Measurements from ENCODE around the gene REPS2. TPM values are rescaled to one million over a fixed set of nuclear protein-coding genes. Genes with fewer than 3 reads are reported as not detected.
A peak's percentile ranks its signal among the peaks of the same experiment; 100 is the strongest.

Gene REPS2
- polyA plus RNA-seq, 3 donors, result 2.1 to 4.7 (median 3.6) TPM

- peak overlapping the region in 1 of 7 donors; percentile 50 for H3K27ac Mint-ChIP-seq
- H3K9me3 Mint-ChIP-seq, result peaks cover 0 to 3% (median 0%) of the 10 kb centered on the region in 7 donors
- H3K4me1 Mint-ChIP-seq, result no peaks in the 10 kb centered on the region
- peaks cover 0 to 28% (median 0%) of the 10 kb centered on the region in 3 donors for H3K27me3 Mint-ChIP-seq (ENCODE audit: low read depth in 3 of 3)
- Histone ChIP-seq H3K27me3 (ENCODE audit: control insufficient read depth in 2 of 2, insufficient read depth in 2 of 2, low read length in 2 of 2) (peaks cover 0 to 7% of the 10 kb centered on the region in 2 donors), H3K79me2 (ENCODE audit: insufficient read depth, low read length) (no peaks in the 10 kb centered on the region), H3K27ac (ENCODE audit: low read depth in 1 of 2, low read length in 2 of 2) (no peak overlapping the region), H3K36me3 (replicated peaks in 1 of 2; ENCODE audit: control insufficient read depth in 1 of 2, insufficient read depth in 2 of 2, low read length in 2 of 2) (no peaks in the 10 kb centered on the region), H3K4me3 (replicated peaks in 1 of 3; ENCODE audit: low read depth in 2 of 3, low read length in 3 of 3) (no peak overlapping the region), H4K20me1 (ENCODE audit: insufficient read depth, low read length) (no peaks in the 10 kb centered on the region), H3K9ac (ENCODE audit: insufficient read depth, low read length, poor library complexity, severe bottlenecking) (no peak overlapping the region), H2AFZ (ENCODE audit: insufficient read depth, low read depth, low read length, poor library complexity, severe bottlenecking) (no peak overlapping the region), H3K9me3 (replicated peaks in 1 of 2; ENCODE audit: control insufficient read depth in 1 of 2, insufficient read depth in 1 of 2, low read length in 2 of 2) (no peaks in the 10 kb centered on the region), H3K4me2 (replicated peaks; ENCODE audit: extremely low read depth, low read length, poor library complexity, severe bottlenecking) (no peak overlapping the region), H3K4me1 (ENCODE audit: control insufficient read depth in 1 of 2, insufficient read depth in 2 of 2, low read length in 2 of 2) (no peaks in the 10 kb centered on the region)
- no peak for DNase-seq
- WGBS (ENCODE audit: insufficient coverage), result no CpG with 5 or more reads among the region's 3 CpGs
- H3K36me3 Mint-ChIP-seq, result no peaks in the 10 kb centered on the region
- TF ChIP-seq, protein P1, sequence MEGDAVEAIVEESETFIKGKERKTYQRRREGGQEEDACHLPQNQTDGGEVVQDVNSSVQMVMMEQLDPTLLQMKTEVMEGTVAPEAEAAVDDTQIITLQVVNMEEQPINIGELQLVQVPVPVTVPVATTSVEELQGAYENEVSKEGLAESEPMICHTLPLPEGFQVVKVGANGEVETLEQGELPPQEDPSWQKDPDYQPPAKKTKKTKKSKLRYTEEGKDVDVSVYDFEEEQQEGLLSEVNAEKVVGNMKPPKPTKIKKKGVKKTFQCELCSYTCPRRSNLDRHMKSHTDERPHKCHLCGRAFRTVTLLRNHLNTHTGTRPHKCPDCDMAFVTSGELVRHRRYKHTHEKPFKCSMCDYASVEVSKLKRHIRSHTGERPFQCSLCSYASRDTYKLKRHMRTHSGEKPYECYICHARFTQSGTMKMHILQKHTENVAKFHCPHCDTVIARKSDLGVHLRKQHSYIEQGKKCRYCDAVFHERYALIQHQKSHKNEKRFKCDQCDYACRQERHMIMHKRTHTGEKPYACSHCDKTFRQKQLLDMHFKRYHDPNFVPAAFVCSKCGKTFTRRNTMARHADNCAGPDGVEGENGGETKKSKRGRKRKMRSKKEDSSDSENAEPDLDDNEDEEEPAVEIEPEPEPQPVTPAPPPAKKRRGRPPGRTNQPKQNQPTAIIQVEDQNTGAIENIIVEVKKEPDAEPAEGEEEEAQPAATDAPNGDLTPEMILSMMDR (IDR thresholded peaks at IDR 0.05), result no peak
- H3K4me3 Mint-ChIP-seq, result no peak overlapping the region
- intact Hi-C loops (cut with micrococcal nuclease), result no loop called here
These were observed 31.9 kb downstream of the REPS2 start for GRCh38 chrX:16978193-16978984.

DNA sequence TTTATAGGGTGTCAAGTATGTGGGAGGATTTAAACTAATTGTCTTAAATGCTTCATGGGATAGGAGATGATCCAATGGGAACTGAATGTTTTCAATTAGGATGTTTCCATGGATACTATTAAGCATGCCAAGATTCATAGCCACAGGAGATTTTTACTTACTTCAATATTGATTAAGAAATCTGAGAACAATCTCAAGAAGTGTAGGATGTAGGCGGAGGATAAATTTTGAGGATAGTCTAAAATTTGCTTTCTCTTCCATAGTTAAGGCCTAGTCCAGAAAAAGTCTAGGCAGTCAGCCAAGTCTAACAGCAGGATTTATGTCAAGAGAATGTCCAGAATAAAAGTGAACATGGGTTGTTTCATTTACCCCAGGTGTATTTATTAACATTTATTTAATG is 32.8 kb downstream of the REPS2 start:
- Mint-ChIP-seq H3K36me3 (peaks cover 0 to 2% of the 10 kb centered on the region in 2 donors), H3K4me3 (no peak overlapping the region), H3K27ac (no peak overlapping the region), H3K27me3 (ENCODE audit: low read depth in 3 of 3) (peaks cover 0 to 34% (median 0%) of the 10 kb centered on the region in 3 donors), H3K9me3 (peaks cover 0 to 4% (median 0%) of the 10 kb centered on the region in 7 donors), H3K4me1 (no peaks in the 10 kb centered on the region)
- no peak overlapping the region for H3K4me3 ChIP-seq (replicated peaks in 1 of 3; ENCODE audit: low read depth in 2 of 3, low read length in 3 of 3)
- no peaks in the 10 kb centered on the region for H3K4me1 ChIP-seq (ENCODE audit: control insufficient read depth in 1 of 2, insufficient read depth in 2 of 2, low read length in 2 of 2)
- no peaks in the 10 kb centered on the region for H3K36me3 ChIP-seq (replicated peaks in 1 of 2; ENCODE audit: control insufficient read depth in 1 of 2, insufficient read depth in 2 of 2, low read length in 2 of 2)
- no peaks in the 10 kb centered on the region for H4K20me1 ChIP-seq (ENCODE audit: insufficient read depth, low read length)
- no peak for DNase-seq
- intact Hi-C loops (cut with micrococcal nuclease), result no loop called here
- H3K27ac ChIP-seq (ENCODE audit: low read depth in 1 of 2, low read length in 2 of 2), result no peak overlapping the region
- no peak overlapping the region for H2AFZ ChIP-seq (ENCODE audit: insufficient read depth, low read depth, low read length, poor library complexity, severe bottlenecking)
- H3K9ac ChIP-seq (ENCODE audit: insufficient read depth, low read length, poor library complexity, severe bottlenecking), result no peak overlapping the region
- peaks cover 0 to 7% of the 10 kb centered on the region in 2 donors for H3K27me3 ChIP-seq (ENCODE audit: control insufficient read depth in 2 of 2, insufficient read depth in 2 of 2, low read length in 2 of 2)
- H3K4me2 ChIP-seq (replicated peaks; ENCODE audit: extremely low read depth, low read length, poor library complexity, severe bottlenecking), result no peak overlapping the region
- TF ChIP-seq, protein P1 (IDR thresholded peaks at IDR 0.05), result no peak
- H3K9me3 ChIP-seq (replicated peaks in 1 of 2; ENCODE audit: control insufficient read depth in 1 of 2, insufficient read depth in 1 of 2, low read length in 2 of 2), result no peaks in the 10 kb centered on the region
- H3K79me2 ChIP-seq (ENCODE audit: insufficient read depth, low read length), result no peaks in the 10 kb centered on the region
- no CpG with 5 or more reads among the region's 1 CpG for WGBS (ENCODE audit: insufficient coverage)
